K562 (cell line): ENCODE measurements around the gene LRRC61. TPM values are rescaled to one million over a fixed set of nuclear protein-coding genes. Genes with fewer than 3 reads are reported as not detected.

Experiments
- ARNT ChIP-seq, 2 experiments: fragments of 450-650 bp; IDR thresholded peaks; 2 replicates each; pipeline ENCODE4 v1.6.1; 2016; ENCODE audit warnings: mild to moderate bottlenecking in 1 of 2
- BCOR ChIP-seq: fragments of 450-650 bp; IDR thresholded peaks from 2 replicates; pipeline ENCODE4 v1.6.1; 2016
- CEBPB ChIP-seq: fragments of 450-650 bp; IDR thresholded peaks from 2 replicates; pipeline ENCODE4 v1.6.1; 2016; ENCODE audit warnings: missing genetic modification characterization, missing compliant biosample characterization
- CUX1 ChIP-seq: fragments of 200-800 bp; sonication (Bioruptor generic); IDR thresholded peaks from 2 replicates; pipeline ENCODE4 v1.6.1; 2016; ENCODE audit warnings: missing genetic modification characterization, missing compliant biosample characterization
- DDX20 ChIP-seq: fragments of 450-650 bp; IDR thresholded peaks from 2 replicates; pipeline ENCODE4 v1.6.1; 2016; ENCODE audit warnings: missing genetic modification characterization, low read depth, mild to moderate bottlenecking, missing compliant biosample characterization, moderate library complexity
- DEAF1 ChIP-seq: fragments of 450-650 bp; formaldehyde crosslinking; IDR thresholded peaks from 2 replicates; pipeline ENCODE4 v1.4.0; 2020; ENCODE audit warnings: mild to moderate bottlenecking, moderate library complexity
- ELK1 ChIP-seq: sonication (generic); formaldehyde crosslinking; IDR thresholded peaks from 2 replicates; pipeline ENCODE4 v1.8.1; 2022; ENCODE audit warnings: missing genetic modification reagents
- FOXP4 ChIP-seq: sonication (generic); formaldehyde crosslinking; IDR thresholded peaks from 2 replicates; pipeline ENCODE4 v1.8.0; 2022; ENCODE audit warnings: mild to moderate bottlenecking, missing genetic modification reagents, borderline replicate concordance
- KLF13 ChIP-seq: fragments of 450-650 bp; IDR thresholded peaks from 2 replicates; pipeline ENCODE4 v1.6.1; 2016; ENCODE audit warnings: missing genetic modification characterization, low read depth, mild to moderate bottlenecking, missing compliant biosample characterization, moderate library complexity, borderline replicate concordance
- KLF6 ChIP-seq: fragments of 250-450 bp; sonication (Bioruptor Pico); IDR thresholded peaks from 2 replicates; pipeline ENCODE4 v1.4.0; 2020; ENCODE audit warnings: mild to moderate bottlenecking, moderate library complexity, borderline replicate concordance
- MAFG ChIP-seq: fragments of 450-650 bp; conservative IDR thresholded peaks from 2 replicates; pipeline ENCODE4 v1.6.1; 2016; ENCODE audit warnings: missing genetic modification characterization, missing compliant biosample characterization
- PRMT5 ChIP-seq: sonication (generic); formaldehyde crosslinking; IDR thresholded peaks from 2 replicates; pipeline ENCODE4 v1.5.0; 2020; ENCODE audit warnings: missing genetic modification reagents
- RBM15 ChIP-seq: fragments of 200-400 bp; formaldehyde crosslinking; IDR thresholded peaks from 2 replicates; pipeline ENCODE4 v1.6.1; 2018; ENCODE audit warnings: mild to moderate bottlenecking, low read length, moderate library complexity; ENCODE audit not compliant: insufficient read depth
- RFX1 ChIP-seq: fragments of 450-650 bp; IDR thresholded peaks from 2 replicates; pipeline ENCODE4 v1.6.1; 2016; ENCODE audit warnings: mild to moderate bottlenecking, moderate library complexity
- SIN3B ChIP-seq: fragments of 450-650 bp; IDR thresholded peaks from 2 replicates; pipeline ENCODE4 v1.6.1; 2017; ENCODE audit warnings: low read depth, mild to moderate bottlenecking, moderate library complexity
- ZNF217 ChIP-seq: sonication (generic); formaldehyde crosslinking; IDR thresholded peaks from 2 replicates; pipeline ENCODE4 v1.8.0; 2022; ENCODE audit warnings: mild to moderate bottlenecking, missing genetic modification reagents
- ZNF224 ChIP-seq: sonication (generic); formaldehyde crosslinking; IDR thresholded peaks from 2 replicates; pipeline ENCODE4 v1.8.0; 2022; ENCODE audit warnings: mild to moderate bottlenecking, missing genetic modification reagents
- ZNF311 ChIP-seq: fragments of 250-450 bp; sonication (Bioruptor Pico); IDR thresholded peaks from 2 replicates; pipeline ENCODE4 v1.4.0; 2020; ENCODE audit warnings: mild to moderate bottlenecking, moderate library complexity
- polyA plus RNA-seq, 8 experiments: library from polyadenylated mRNA; depleted of rRNA in 4 of 8; stranded (reverse) in 5 of 8; unstranded in 3 of 8; fragments of >200 nt; fragmentation: Nextera tagmentation in 2 of 8; fragmentation: Illumina TruSeq in 1 of 8; extraction: Ambion mirVana in 2 of 8; extraction: Trizol in 1 of 8; gene quantifications; 2 replicates each; pipeline versions ENCODE4 v1.2.1 to v1.2.3, GENCODE V29; 2011 to 2014; ENCODE audit warnings: inconsistent platforms in 1 of 8, missing spikeins in 1 of 8
- total RNA-seq, 7 experiments: library from RNA; depleted of rRNA in 6 of 7; stranded (reverse); fragments of >200 nt in 6 of 7; fragmentation: Illumina TruSeq in 2 of 7; extraction: Trizol in 2 of 7; gene quantifications; 2 replicates each; pipeline versions ENCODE4 v1.2.1 to v1.2.3, GENCODE V29; 2011 to 2021; ENCODE audit warnings: low replicate concordance in 1 of 7

LRRC61 gene
- total and polyA plus RNA-seq, 9 of the 15 experiments (the other 6 are each of a cell fraction or from before 2014, with no cell fraction given) = 1.3 to 55.2 (median 35.2) TPM

- TF ChIP-seq CUX1 (CRISPR knock-in tag) (no peak), ELK1 (CRISPR knock-in tag) (no peak), PRMT5 (CRISPR knock-in tag) (no peak), ZNF217 (CRISPR knock-in tag) (peak; percentile 71; the same call in 1 of the 2 replicates), MAFG (no peak), ZNF311 (CRISPR knock-in tag) (no peak), DEAF1 (no peak), CEBPB (tag) (no peak), SIN3B (no peak), ZNF224 (peak; percentile 78; the same call in 1 of the 2 replicates), KLF6 (CRISPR knock-in tag) (no peak), RBM15 (no peak), FOXP4 (peak; percentile 54; the same call in 1 of the 2 replicates), RFX1 (no peak), KLF13 (tag) (no peak), BCOR (peak; percentile 58), ARNT (IDR thresholded peaks at IDR 0.05) (peak in 1 of 2 experiments; percentile 26; a peak in 1 of 4 replicates), DDX20 (tag) (no peak)
Observed at GRCh38 chr7:150359622-150360362, 36.6 kb downstream of the LRRC61 start (continued).
